Lung (tissue), 12 donors: ENCODE results near the gene SNIP1. TPM values are rescaled to one million over a fixed set of nuclear protein-coding genes. Genes with fewer than 3 reads are reported as not detected.
"Not testable (repeated sequence)": the region's sequence is repeated elsewhere in the genome, so short reads cannot be mapped to it uniquely, and the experiment has no call there.

Source experiments
- ATAC-seq: fragments of 200-7000 bp; cut with Tn5 transposase; one replicate; pipeline ENCODE4 v1.9.1; 2020; ENCODE audit warnings: moderate number of reproducible peaks; ENCODE audit not compliant: insufficient read depth, low FRiP score
- DNase-seq, 3 donors: peaks; one replicate each; pipeline ENCODE4 v3.0.0-alpha.2; 2013 to 2017
- H3K27ac ChIP-seq, 2 donors: one replicate each; pipeline ENCODE4 v1.5.1; 2013; ENCODE audit warnings: mild to moderate bottlenecking in 2 of 2, moderate library complexity in 2 of 2, control low read depth in 1 of 2, inconsistent platforms in 1 of 2, low read depth in 1 of 2, low read length in 1 of 2
- H3K27me3 ChIP-seq, 3 donors: one replicate each; pipeline ENCODE4 v1.5.1; 2013; ENCODE audit warnings: low read length in 2 of 3; ENCODE audit not compliant: control insufficient read depth in 3 of 3, insufficient read depth in 3 of 3
- H3K36me3 ChIP-seq, 4 donors: one replicate each; pipeline ENCODE4 v1.5.1; 2013; ENCODE audit warnings: low read length in 4 of 4, mild to moderate bottlenecking in 1 of 4, moderate library complexity in 1 of 4; ENCODE audit not compliant: control insufficient read depth in 4 of 4, insufficient read depth in 4 of 4
- H3K4me1 ChIP-seq, 5 donors: one replicate each; pipeline ENCODE4 v1.5.1; 2013; ENCODE audit warnings: low read length in 5 of 5, mild to moderate bottlenecking in 2 of 5, moderate library complexity in 1 of 5; ENCODE audit not compliant: control insufficient read depth in 5 of 5, insufficient read depth in 5 of 5
- H3K4me3 ChIP-seq: one replicate; pipeline ENCODE4 v1.5.1; 2013; ENCODE audit warnings: mild to moderate bottlenecking, control low read depth, moderate library complexity
- H3K9ac ChIP-seq, 2 donors: one replicate each; pipeline ENCODE4 v1.5.1; 2013; ENCODE audit warnings: low read length in 2 of 2, control low read depth in 1 of 2; ENCODE audit not compliant: insufficient read depth in 1 of 2
- H3K9me3 ChIP-seq, 4 donors: one replicate each; pipeline ENCODE4 v1.5.1; 2013; ENCODE audit warnings: low read length in 3 of 4, mild to moderate bottlenecking in 1 of 4, moderate library complexity in 1 of 4; ENCODE audit not compliant: control insufficient read depth in 4 of 4, insufficient read depth in 3 of 4
- CTCF ChIP-seq: IDR thresholded peaks from 2 replicates; pipeline ENCODE4 v1.5.1; 2012; ENCODE audit warnings: mild to moderate bottlenecking; ENCODE audit errors: control extremely low read depth, extremely low read depth
- WGBS, 2 donors: extraction: QIAGEN DNeasy Blood & Tissue Kit; methylation state at CpG; one replicate each; pipeline ENCODE4 v1.1.7; 2013; 5-methylcytosine and 5-hydroxymethylcytosine counted together
- polyA plus RNA-seq, 2 donors: library from polyadenylated mRNA; stranded (reverse); fragments of 200-250 nt; gene quantifications; one replicate each; pipeline ENCODE4 v1.2.1, GENCODE V29; 2013
- total RNA-seq, 2 donors: library from RNA; depleted of rRNA in 1 of 2; stranded (reverse); fragments of >200 nt in 1 of 2; gene quantifications; one replicate each; pipeline ENCODE4 v1.2.1, GENCODE V29; 2014 to 2021
- donor health status: control.
- donor health status: control.
- donor health status: Bipolar disorder and iron deficiency.
- donor health status: healthy.
- donor health status: DM: yes; HTN: yes; CAD: no.

SNIP1 gene
- total and polyA plus RNA-seq, 4 donors = 4.5 to 22.4 (median 9.8) TPM

DNA sequence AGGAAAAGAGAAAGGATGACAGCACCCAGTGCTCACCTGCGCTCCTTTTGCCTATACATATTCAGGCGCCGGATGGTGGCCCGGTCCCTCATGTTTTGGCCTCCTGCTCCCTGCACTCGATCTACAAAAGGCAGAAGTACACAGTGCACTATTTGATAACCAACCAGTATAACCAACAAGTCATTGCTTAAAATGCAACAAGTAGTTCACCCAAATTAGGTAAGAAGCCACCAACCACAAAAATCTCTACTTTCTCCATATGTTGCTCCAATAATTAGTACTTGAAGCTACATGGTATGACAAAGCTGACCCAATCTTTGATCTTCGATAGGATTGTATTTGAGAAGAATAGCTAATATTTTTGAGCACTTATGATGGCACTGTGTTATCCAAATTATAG lies 39.6 kb upstream of the SNIP1 start:
- no peak for ATAC-seq
- TF ChIP-seq CTCF = no peak

GRCh38 chr1:37588939-37589338 lies 34.8 kb upstream of the SNIP1 start:
- Histone ChIP-seq H3K36me3 (peaks cover 24 to 51% (median 30%) of the 10 kb centered on the region in 4 donors), H3K4me1 (peaks cover 0 to 2% (median 0%) of the 10 kb centered on the region in 5 donors), H3K27me3 (no peaks in the 10 kb centered on the region), H3K4me3 (no peak overlapping the region), H3K9ac (no peak overlapping the region), H3K9me3 (no peaks in the 10 kb centered on the region), H3K27ac (no peak overlapping the region)
- no peak for ATAC-seq
- no peak for DNase-seq
- 95% methylated on average over 2 of the region's 2 CpGs for WGBS, 2 donors
- TF ChIP-seq CTCF = no peak

More for the DNA sequence above, 39.6 kb upstream of the SNIP1 start:
- no peaks in the 10 kb centered on the region for H3K9me3 ChIP-seq
- H3K4me3 ChIP-seq = no peak overlapping the region
- no peak for DNase-seq
- WGBS, 2 donors = 89 to 97% methylated on average over 6 of the region's 6 CpGs
- H3K9ac ChIP-seq = no peak overlapping the region
- peaks cover 16 to 42% (median 19%) of the 10 kb centered on the region in 4 donors for H3K36me3 ChIP-seq
- no peaks in the 10 kb centered on the region for H3K27me3 ChIP-seq
- no peak overlapping the region for H3K27ac ChIP-seq
- peaks cover 5 to 18% (median 8%) of the 10 kb centered on the region in 5 donors for H3K4me1 ChIP-seq

GRCh38 chr1:37584544-37584943 lies 30.5 kb upstream of the SNIP1 start:
- H3K4me3 ChIP-seq, DNase-seq, H3K9ac ChIP-seq, H3K9me3 ChIP-seq, H3K4me1 ChIP-seq, ATAC-seq, H3K27me3 ChIP-seq, H3K27ac ChIP-seq: not testable (repeated sequence)
- 92 to 94% methylated on average over 4 of the region's 4 CpGs for WGBS, 2 donors
- H3K36me3 ChIP-seq = peaks cover 22 to 34% (median 25%) of the 10 kb centered on the region in 4 donors

DNA sequence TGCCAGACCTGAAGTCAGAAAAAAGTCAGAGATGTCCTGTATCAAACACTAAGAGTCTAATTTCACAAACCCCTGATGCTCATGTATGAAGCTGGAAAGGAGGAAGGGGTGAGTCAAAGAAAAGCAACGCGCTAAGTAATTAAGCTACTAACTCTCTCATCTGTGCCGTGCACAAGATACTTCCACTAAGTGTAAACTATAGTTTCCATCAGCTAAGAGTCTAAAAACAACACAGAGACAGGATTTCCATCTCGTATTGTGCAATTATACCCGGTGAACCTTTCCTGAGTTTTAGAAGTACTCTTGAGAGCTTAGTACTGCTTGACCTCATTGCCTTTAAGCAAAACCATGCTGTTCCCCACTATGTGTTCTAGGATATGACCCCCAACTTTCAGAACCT lies 21.6 kb upstream of the SNIP1 start:
- 75 to 89% methylated on average over 5 of the region's 5 CpGs for WGBS, 2 donors
- ATAC-seq (no peak), DNase-seq (no peak)
- Histone ChIP-seq H3K27me3 (no peaks in the 10 kb centered on the region), H3K4me3 (no peak overlapping the region), H3K4me1 (no peaks in the 10 kb centered on the region), H3K27ac (no peak overlapping the region), H3K36me3 (peaks cover 48 to 62% (median 54%) of the 10 kb centered on the region in 4 donors), H3K9me3 (no peaks in the 10 kb centered on the region), H3K9ac (no peak overlapping the region)
- no peak for TF ChIP-seq CTCF
